HG03175 (cell line): ENCODE results near the gene APLP2.

Experiments used
- ATAC-seq: cut with Tn5 transposase; IDR thresholded peaks from one replicate; pipeline ENCODE4 v1.9.1; 2021; ENCODE audit warnings: mild to moderate bottlenecking, moderate library complexity; ENCODE audit not compliant: unreplicated experiment

APLP2 gene

DNA sequence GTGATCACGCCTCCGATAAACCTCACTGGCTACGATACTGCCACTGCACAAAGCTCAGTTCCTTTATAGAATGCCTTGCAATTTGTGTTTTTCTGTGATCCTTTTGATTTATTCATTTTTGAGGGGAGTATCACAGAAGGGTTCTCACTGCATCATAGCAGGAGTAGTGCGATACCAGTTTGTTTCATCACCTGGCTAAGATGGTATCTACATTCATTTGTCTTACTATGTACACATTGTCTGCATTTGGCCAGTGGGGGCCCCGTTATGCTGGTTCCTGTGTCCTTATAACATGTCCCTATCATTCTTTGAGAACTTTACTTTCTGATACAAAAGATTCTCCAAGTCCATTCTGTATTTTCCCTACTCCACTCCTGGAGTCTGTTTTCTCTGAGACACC is 44.6 kb downstream of the APLP2 start:
- ATAC-seq = no peak

DNA sequence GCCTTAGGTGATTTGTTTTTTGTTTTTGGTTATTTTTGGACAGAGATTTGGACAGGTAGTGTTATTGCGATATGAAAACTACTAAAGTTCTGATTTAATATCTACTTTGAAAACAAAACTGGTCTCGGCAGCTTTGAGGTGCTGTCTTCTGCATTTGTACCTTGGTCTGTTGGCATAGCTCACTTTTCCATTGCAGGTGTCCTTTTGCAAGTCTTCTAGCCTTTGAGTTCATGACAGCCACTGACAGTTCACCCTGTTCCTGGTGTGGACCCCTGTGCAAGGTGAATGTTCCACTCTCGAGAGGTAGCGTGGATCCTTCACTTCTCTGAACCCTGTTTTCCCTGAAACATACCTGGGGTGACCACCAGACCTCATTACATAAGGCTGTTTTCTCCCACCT is 45.0 kb downstream of the APLP2 start:
- ATAC-seq = no peak

DNA sequence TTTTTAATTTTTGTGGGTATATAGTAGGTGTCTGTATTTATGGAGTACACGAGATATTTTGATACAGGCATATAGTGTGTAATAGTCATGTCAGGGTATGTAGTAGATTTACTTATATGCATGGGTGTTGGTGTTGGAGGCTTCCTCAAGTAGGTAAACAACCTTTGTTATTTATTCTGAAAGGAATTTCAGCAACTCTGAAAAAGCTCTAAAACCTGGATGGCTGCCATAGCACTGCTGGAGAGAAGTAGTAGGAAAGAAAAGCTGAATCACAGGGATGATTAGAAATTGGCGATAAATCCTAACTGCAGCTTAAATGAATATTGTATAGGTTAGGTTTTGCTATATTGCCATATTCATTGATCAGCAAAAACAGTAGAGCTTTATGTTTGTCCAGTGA is 45.5 kb downstream of the APLP2 start:
- ATAC-seq = no peak

GRCh38 chr11:130118165-130118564 is 48.5 kb downstream of the APLP2 start:
- ATAC-seq = peak; percentile 81

DNA sequence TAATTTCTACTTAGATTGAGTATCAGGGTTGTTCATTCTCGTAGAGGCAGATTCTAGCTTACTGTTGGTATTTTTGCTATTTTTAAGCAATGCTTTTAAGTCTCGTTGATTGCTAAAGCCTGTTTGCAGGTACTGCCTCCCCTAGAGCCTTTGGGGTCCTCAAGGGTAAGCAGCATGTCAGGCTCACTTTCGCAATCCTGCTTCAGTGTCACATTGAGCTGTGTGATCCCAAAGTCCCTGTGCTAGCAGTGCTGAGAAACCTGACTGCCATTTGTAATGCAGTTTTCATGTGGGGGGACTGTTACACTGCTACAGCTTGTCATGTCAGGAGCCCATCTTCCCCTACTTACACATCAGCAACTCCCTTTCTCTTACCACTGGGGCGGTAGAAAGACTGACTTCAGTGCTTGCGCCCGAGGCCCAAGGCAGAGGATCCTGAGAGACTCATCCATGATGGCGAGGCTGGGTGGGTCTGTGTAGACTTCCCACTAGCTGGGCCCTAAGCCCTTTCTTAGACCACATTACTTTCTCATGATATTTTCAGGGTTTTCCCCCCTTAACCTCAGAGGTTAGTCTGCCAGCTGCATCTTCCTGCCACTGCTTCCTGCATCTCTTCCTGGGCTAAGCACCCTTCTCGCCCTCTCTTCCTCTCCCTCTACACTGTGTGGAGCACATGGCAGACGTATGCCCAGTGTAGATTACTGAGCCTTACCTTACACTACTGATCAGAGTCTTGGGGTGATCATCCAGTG is 49.1 kb downstream of the APLP2 start:
- no peak for ATAC-seq

- no peak for ATAC-seq
These were observed 50.4 kb downstream of the APLP2 start for GRCh38 chr11:130120045-130120444.

- ATAC-seq = no peak
These were observed 51.8 kb downstream of the APLP2 start for GRCh38 chr11:130121445-130121978.

DNA sequence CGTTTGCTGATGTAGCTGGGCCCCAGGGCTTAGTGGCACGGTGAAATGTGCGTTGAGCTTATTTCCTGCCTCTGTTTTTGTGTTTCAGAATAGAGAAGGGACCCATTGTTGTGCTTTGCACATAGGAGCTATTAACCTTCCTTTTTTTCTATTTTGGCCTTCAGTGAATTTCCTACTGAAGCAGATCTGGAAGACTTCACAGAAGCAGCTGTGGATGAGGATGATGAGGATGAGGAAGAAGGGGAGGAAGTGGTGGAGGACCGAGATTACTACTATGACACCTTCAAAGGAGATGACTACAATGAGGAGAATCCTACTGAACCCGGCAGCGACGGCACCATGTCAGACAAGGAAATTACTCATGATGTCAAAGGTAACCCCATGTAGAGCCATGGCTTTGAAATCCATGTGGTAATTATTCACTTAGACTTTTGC is 52.5 kb downstream of the APLP2 start:
- no peak for ATAC-seq

DNA sequence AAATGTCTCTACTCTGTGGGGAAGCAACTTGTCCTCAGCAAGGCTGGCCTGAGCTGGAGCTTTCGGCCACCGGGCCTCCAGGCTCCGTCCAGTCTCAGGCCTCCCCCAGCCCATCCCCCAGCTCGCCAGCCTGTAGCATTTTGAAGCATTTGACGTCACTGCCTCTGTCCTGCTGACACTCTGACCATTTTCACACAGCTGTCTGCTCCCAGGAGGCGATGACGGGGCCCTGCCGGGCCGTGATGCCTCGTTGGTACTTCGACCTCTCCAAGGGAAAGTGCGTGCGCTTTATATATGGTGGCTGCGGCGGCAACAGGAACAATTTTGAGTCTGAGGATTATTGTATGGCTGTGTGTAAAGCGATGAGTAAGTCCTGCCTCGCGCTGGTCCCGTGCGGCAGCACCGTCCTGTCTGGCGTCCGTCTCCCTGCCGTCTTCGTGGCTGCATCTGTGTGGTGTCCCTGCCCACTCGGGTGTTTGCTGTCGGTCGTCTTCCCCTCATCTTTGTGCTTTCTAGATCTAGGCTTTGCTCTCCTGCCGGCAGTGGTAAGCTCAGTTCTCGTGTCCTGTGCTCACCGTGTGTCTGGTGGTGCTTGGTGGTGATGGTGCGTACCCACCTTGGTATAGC is 53.8 kb downstream of the APLP2 start:
- ATAC-seq = no peak

GRCh38 chr11:130124096-130124495 is 54.4 kb downstream of the APLP2 start:
- no peak for ATAC-seq

GRCh38 chr11:130125638-130126037 is 55.9 kb downstream of the APLP2 start:
- no peak for ATAC-seq

DNA sequence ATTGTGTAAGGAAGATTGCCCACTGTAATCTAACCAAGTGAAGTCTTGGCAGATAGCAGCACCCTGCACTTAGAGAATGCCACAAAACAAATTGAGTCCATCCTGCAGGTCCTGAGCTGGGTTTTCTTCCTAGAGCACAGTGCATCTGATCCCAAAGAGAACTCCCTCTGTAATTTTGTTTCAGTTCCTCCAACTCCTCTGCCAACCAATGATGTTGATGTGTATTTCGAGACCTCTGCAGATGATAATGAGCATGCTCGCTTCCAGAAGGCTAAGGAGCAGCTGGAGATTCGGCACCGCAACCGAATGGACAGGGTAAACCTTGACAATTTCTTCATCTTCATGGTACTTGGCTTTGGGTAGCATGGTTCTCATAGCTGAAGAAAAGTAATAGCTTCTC is 56.8 kb downstream of the APLP2 start:
- ATAC-seq = no peak

GRCh38 chr11:130127509-130127908 is 57.8 kb downstream of the APLP2 start:
- no peak for ATAC-seq

- no peak for ATAC-seq
These were observed 58.9 kb downstream of the APLP2 start for GRCh38 chr11:130128626-130129025.

- ATAC-seq = no peak
These were observed 60.2 kb downstream of the APLP2 start for GRCh38 chr11:130129922-130130321.

DNA sequence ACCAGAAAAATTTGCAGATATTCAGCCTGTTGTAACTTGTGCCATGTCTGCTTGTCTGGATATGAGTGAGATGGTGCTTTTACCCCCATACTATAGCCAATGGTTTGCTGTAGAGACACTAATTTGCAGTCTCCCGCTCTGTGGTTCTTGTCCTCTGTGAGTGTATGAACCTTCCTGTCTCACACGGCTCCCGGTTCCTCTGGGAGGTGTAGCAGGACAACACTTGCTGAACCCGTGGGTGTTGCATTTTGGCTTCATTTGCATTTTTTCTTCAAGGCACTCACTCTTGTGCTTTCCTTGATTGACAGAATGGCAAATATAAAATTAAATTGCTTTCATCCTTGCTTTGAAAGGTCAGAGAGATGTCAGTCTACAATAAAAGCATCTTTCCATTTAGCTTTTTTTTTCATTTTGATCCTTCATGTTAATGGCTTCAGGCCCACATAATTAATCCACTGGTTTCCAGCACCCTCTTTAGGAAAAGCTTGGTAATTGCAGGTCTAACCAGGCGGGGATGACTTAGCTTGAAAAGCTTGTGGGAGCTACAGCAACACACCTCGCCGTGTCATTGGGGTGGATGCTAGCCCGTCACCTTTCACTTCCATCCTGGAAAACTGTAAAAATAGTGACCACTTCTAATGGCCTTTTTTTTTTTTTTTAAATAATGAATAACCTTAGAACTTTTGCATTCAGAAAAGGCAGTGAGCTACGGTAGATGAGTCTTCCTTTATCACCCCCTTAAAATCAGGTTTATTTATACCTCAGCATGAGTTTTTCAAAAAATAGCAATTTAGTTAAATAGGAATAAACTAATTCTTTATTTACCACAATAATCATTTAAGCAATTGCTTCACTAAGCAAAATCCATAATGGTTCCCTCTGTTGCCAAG is 62.5 kb downstream of the APLP2 start:
- ATAC-seq = peak; percentile 80

- no peak for ATAC-seq
These were observed 64.0 kb downstream of the APLP2 start for GRCh38 chr11:130133716-130134115.

DNA sequence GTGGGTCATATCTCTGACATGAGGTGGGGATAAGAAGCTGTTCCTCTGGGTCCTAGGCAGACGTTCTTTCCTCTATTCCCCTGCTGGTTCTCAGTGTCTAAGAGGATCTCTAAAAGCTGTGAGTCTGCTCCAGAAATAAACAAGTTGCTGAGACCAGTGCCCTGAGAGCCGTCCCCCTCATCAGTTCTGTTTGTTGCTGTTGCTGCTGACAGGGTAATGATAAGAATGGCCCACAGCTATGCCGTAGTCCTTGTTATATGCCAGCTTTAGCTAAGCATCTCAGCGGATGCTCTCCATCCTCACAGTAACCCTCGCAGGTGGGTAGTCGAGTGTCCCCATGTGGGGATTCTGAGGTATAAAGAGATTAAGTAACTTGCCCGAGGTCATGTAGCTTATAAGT is 66.4 kb downstream of the APLP2 start:
- ATAC-seq = no peak

GRCh38 chr11:130137999-130138398 is 68.3 kb downstream of the APLP2 start:
- no peak for ATAC-seq

GRCh38 chr11:130139401-130139800 is 69.7 kb downstream of the APLP2 start:
- ATAC-seq = no peak

DNA sequence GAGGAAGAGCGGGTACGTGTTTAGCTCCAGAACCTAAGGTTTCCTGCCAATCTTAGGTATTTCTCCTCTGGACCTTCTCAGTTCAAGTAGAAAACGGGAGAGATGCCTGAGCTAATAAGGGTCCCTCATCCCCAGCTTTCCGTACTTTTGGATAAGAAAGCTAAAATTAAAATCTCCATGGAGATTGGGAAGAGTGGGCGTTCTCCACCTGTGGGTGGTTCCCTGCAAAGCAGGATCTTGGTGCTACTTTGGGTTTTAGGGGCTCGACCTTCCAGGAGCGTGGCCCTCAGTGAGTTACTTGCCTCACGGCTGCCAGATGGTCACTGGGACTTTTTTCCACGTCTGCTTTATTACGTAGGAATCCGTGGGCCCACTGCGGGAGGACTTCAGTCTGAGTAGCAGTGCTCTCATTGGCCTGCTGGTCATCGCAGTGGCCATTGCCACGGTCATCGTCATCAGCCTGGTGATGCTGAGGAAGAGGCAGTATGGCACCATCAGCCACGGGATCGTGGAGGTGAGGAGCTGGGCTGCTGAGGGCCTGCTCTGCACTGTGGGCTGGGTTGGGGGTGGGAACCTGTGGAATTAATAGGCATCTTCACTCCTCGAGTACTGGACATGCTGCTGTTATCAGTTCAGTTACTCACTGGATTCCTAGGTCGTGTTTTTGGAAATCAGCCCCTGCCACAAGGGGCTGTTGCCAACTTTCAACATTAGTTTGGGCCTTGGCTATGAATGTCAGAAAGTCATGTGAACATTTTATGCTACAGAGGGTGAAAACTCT is 72.1 kb downstream of the APLP2 start:
- no peak for ATAC-seq
